AG10803 (cell line): ENCODE results near the gene LIPC.

Experiments used
- DNase-seq: peaks from one replicate; pipeline ENCODE4 v3.0.0; 2010; ENCODE audit warnings: low read depth
- H3K4me3 ChIP-seq: 2 replicates; pipeline ENCODE4 v1.5.1; 2011; ENCODE audit warnings: mild to moderate bottlenecking, low read length, control low read depth
- CTCF ChIP-seq: conservative IDR thresholded peaks from 2 replicates; pipeline ENCODE4 v1.5.1; 2011; ENCODE audit warnings: mild to moderate bottlenecking, low read length, control low read depth, inconsistent platforms

The LIPC gene

GRCh38 chr15:58506783-58507668, 75.2 kb downstream of the LIPC start:
- no peak overlapping the region for H3K4me3 ChIP-seq
- DNase-seq: no peak
- no peak for TF ChIP-seq CTCF

DNA sequence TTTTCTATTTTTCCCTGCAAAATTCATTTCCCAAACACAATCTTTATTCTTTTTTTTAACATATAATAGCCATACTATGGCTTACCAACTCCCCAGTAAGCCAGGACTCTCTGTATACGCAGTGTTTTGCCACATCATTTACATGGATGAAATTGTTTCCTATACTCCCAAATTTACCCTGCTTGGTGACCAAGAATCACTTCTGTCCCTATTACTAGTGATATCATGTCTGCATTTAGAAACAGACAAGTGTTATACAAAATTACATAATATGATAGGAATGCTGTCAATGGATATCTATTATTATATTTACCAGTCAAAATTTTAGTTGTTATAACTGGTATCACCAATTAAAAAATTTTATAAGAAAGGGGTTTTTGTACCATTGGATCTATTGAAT, 77.8 kb downstream of the LIPC start:
- no peak for TF ChIP-seq CTCF
- DNase-seq: no peak
- no peak overlapping the region for H3K4me3 ChIP-seq

DNA sequence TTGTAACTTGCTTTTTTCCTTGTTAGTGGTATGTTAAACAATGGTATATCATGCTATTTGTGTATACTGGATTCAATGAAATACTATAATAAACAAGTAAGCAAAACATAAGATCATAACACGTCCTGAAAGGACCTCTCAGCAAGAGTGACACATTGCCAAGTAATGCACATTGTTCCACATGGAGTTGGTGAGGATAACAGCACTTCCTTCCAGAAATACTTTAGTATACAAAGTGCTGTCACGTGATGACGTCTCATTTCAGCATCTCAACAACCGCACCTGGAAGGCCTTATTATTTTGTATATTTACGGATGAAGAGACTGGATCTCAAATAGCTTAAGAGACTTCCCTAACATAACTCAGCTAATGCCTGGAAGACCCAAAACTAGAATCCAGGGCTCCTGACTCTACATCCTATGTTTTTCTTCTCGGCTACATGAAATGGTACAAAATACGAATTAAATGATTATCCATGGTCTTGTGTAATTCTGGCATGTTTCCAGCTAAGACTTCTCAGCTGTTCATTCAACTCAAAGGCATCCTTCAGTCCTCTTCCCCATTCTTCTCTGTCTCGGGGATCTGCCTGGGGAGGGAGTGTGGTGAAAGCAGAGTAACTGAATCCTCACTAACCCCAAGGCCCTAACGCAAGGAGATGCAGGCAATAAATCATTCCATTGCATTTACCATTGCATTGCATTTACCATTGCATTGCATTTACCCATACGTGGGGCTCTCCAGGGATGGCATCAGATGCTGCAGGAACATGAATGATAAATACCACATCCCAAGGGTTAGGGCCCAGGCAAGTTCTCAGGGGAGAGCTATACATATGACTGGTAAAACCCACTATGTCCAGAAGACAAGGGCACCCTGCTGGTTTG, 79.2 kb downstream of the LIPC start:
- peak; percentile 54 for DNase-seq
- TF ChIP-seq CTCF: no peak

GRCh38 chr15:58511599-58511987, 79.8 kb downstream of the LIPC start:
- no peak overlapping the region for H3K4me3 ChIP-seq
- no peak for DNase-seq
- no peak for TF ChIP-seq CTCF

More for the DNA sequence above, 79.2 kb downstream of the LIPC start:
- H3K4me3 ChIP-seq: no peak overlapping the region

GRCh38 chr15:58512522-58512921, 80.7 kb downstream of the LIPC start:
- no peak for DNase-seq
- TF ChIP-seq CTCF: no peak

GRCh38 chr15:58513008-58513407, 81.2 kb downstream of the LIPC start:
- TF ChIP-seq CTCF: no peak
- no peak overlapping the region for H3K4me3 ChIP-seq
- DNase-seq: no peak

More at GRCh38 chr15:58512522-58512921, 80.7 kb downstream of the LIPC start:
- no peak overlapping the region for H3K4me3 ChIP-seq
